ENCODE data around the gene KLHL30.

Gene KLHL30

DNA sequence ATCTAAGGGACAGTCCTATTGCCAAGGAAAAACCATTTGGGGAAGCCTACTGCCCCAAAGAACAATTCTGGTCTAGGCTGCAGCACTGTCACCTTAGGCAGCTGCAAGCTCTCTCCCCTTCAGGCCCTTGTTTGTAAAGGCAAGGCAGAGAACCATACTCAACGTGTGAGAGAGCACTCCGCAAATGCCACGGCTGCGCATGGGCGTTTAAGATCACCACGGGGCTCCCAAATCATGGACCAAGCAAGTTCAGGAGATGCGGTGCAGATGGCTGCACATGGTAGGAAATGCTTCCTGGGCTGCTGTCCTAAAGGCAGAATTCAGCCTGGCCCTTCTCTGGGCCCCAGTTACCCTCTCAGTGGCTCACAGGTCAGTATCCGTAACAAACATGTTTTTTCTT is 35.8 kb downstream of the KLHL30 start:
- no peak for FAIRE-seq
- no peak for DNase-seq (ENCODE audit: insufficient read length, low spot score)
- TF ChIP-seq, protein P1, sequence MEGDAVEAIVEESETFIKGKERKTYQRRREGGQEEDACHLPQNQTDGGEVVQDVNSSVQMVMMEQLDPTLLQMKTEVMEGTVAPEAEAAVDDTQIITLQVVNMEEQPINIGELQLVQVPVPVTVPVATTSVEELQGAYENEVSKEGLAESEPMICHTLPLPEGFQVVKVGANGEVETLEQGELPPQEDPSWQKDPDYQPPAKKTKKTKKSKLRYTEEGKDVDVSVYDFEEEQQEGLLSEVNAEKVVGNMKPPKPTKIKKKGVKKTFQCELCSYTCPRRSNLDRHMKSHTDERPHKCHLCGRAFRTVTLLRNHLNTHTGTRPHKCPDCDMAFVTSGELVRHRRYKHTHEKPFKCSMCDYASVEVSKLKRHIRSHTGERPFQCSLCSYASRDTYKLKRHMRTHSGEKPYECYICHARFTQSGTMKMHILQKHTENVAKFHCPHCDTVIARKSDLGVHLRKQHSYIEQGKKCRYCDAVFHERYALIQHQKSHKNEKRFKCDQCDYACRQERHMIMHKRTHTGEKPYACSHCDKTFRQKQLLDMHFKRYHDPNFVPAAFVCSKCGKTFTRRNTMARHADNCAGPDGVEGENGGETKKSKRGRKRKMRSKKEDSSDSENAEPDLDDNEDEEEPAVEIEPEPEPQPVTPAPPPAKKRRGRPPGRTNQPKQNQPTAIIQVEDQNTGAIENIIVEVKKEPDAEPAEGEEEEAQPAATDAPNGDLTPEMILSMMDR (IDR thresholded peaks at IDR 0.05; ENCODE audit: insufficient read depth, missing control alignments): no peak

DNA sequence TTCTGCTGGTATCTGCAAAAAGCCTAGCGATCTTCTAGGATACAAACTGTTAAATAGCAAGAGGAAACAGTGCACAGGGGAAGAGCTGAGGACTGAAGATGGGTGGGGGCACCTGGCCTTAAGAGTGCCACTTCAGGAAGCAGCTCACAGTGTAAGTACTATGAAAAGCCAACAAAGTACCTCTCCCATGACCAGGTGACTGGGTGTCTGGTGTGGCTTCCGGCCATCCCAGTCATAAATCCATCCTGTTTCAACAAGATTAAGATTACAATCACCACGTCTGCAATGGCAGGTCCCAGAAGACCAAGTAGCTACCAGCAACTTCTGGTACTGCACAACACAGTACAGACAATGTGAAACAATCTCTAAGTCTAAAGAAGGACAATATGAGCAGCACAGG is 36.2 kb downstream of the KLHL30 start:
- DNase-seq (ENCODE audit: insufficient read length, low spot score) (no peak), FAIRE-seq (no peak)
- TF ChIP-seq, protein P1 (IDR thresholded peaks at IDR 0.05; ENCODE audit: insufficient read depth, missing control alignments): no peak

DNA sequence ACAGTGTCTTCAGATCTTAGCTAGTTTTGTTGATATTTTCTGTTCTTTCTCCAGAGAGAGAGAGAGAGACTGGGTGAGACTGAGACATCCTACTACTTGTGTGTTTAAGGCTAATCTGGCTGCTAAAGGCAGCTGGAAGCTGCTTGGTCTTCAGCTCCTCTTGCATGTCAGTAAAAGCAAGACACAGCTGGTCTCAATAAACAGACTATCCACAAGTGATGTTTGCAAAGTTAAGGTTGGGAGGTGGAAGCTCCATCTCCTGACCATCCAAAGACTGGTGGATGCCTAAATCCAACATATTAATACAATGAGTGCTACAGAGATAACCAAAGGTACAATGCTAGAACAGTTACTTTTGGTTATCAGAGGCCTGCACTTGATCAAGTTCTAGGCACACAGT is 38.1 kb downstream of the KLHL30 start:
- TF ChIP-seq, protein P1 (IDR thresholded peaks at IDR 0.05; ENCODE audit: insufficient read depth, missing control alignments): no peak
- DNase-seq (ENCODE audit: insufficient read length, low spot score) (no peak), FAIRE-seq (no peak)

DNA sequence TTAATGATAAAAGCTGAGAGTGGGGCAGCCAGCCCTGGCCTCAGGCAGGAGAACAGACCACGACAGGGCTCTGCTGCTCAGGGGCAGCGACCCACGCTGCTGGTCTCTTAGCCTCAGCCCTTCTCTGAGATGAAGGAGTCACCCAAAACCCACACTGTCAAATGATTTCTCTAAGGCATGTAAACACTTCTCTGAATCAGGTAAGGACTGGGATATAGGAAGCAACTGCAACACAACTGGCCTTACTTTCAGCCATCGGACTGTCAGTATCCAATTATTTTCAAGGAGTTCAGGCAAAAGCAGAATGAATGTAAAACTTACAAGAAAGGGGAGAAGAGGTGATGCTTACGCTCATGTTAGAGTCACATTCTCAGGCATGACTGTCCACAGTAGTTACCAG is 42.1 kb downstream of the KLHL30 start:
- DNase-seq (ENCODE audit: insufficient read length, low spot score) (no peak), FAIRE-seq (no peak)
- TF ChIP-seq, protein P1 (IDR thresholded peaks at IDR 0.05; ENCODE audit: insufficient read depth, missing control alignments): no peak

DNA sequence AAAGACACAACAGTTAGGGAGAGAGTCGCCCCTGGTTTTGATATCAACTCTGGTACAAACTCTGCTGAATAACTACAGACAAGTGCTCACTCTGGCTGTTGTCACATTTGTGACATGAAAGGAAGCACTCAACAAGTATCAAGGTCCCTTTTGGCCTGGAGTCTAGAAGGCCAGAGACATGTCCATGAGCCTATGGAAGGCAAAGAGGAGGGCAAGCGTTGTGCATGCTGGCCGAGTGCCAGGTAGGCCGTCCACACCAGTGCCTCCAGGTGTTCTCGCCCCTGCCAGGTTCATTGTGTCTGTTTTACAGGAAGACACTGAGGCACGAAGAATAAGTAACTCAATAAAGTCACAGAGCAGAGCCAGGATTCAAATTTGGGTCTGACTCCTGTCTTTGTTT is 43.9 kb downstream of the KLHL30 start:
- TF ChIP-seq, protein P1 (IDR thresholded peaks at IDR 0.05; ENCODE audit: insufficient read depth, missing control alignments): no peak
- FAIRE-seq (no peak), DNase-seq (ENCODE audit: insufficient read length, low spot score) (no peak)

DNA sequence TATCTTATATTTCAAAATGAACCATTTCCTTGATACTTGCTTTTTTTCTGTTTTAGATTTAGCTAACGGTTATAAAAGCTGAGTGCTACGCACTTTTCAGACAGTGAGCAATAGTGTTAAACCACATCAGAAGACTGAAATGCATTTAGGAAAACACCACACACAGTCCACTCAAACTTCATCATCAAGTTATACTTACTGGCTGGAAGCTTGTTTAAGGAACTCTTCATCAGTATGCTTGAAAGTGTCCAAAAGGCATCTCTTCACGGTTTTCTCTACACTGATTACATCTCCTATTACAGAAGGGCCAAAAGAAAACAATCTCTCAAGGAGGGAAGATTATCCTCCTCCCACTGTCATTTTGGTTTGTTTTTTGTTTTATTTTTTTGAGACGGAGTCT is 45.4 kb downstream of the KLHL30 start:
- DNase-seq (ENCODE audit: insufficient read length, low spot score) (no peak), FAIRE-seq (no peak)
- TF ChIP-seq, protein P1 (IDR thresholded peaks at IDR 0.05; ENCODE audit: insufficient read depth, missing control alignments): no peak

- DNase-seq (ENCODE audit: insufficient read length, low spot score) (no peak), FAIRE-seq (no peak)
- TF ChIP-seq, protein P1 (IDR thresholded peaks at IDR 0.05; ENCODE audit: insufficient read depth, missing control alignments): no peak
Measured at GRCh38 chr2:238187618-238188548, 49.4 kb downstream of the KLHL30 start.

All from D721Med (cell line).